Subcutaneous abdominal adipose tissue (tissue), 5 donors: ENCODE measurements around the gene TSPAN18.
A peak's percentile ranks its signal among the peaks of the same experiment; 100 is the strongest.

Experiments
- H3K27ac ChIP-seq: one replicate; pipeline ENCODE4 v1.7.0; 2013; ENCODE audit warnings: low read depth, mild to moderate bottlenecking, inconsistent platforms, low read length, moderate library complexity
- H3K27me3 ChIP-seq, 5 donors: one replicate each; pipeline ENCODE4 v1.7.0; 2013; ENCODE audit warnings: low read length in 5 of 5, inconsistent platforms in 1 of 5; ENCODE audit not compliant: control insufficient read depth in 5 of 5, insufficient read depth in 4 of 5
- H3K36me3 ChIP-seq, 5 donors: one replicate each; pipeline ENCODE4 v1.7.0; 2013; ENCODE audit warnings: low read length in 5 of 5; ENCODE audit not compliant: control insufficient read depth in 5 of 5, insufficient read depth in 5 of 5
- H3K4me1 ChIP-seq, 5 donors: one replicate each; pipeline ENCODE4 v1.7.0; 2013; ENCODE audit warnings: low read length in 5 of 5, mild to moderate bottlenecking in 3 of 5, moderate library complexity in 1 of 5; ENCODE audit not compliant: control insufficient read depth in 5 of 5, insufficient read depth in 5 of 5
- H3K4me3 ChIP-seq, 5 donors: one replicate each; pipeline ENCODE4 v1.7.0; 2013; ENCODE audit warnings: low read length in 5 of 5, low read depth in 1 of 5
- H3K9ac ChIP-seq, 5 donors: one replicate each; pipeline ENCODE4 v1.7.0; 2013; ENCODE audit warnings: low read length in 5 of 5, mild to moderate bottlenecking in 4 of 5, moderate library complexity in 3 of 5
- H3K9me3 ChIP-seq, 5 donors: one replicate each; pipeline ENCODE4 v1.7.0; 2013; ENCODE audit warnings: low read length in 5 of 5; ENCODE audit not compliant: control insufficient read depth in 5 of 5
- donor health status: healthy.
- donor health status: healthy.
- donor health status: healthy.
- donor health status: healthy.
- donor health status: healthy.

TSPAN18 gene

GRCh38 chr11:44773351-44773965, 46.7 kb downstream of the TSPAN18 start:
- Histone ChIP-seq H3K9ac (peak overlapping the region in 1 of 5 donors; percentile 13), H3K27ac (peak overlapping the region; percentile 37), H3K9me3 (peaks cover 0 to under 1% (median 0%) of the 10 kb centered on the region in 5 donors), H3K4me3 (no peak overlapping the region), H3K27me3 (peaks cover 0 to 3% (median 0%) of the 10 kb centered on the region in 5 donors), H3K36me3 (no peaks in the 10 kb centered on the region), H3K4me1 (peaks cover 8 to 37% (median 12%) of the 10 kb centered on the region in 5 donors)

GRCh38 chr11:44774108-44774507, 47.3 kb downstream of the TSPAN18 start:
- Histone ChIP-seq H3K36me3 (no peaks in the 10 kb centered on the region), H3K27ac (peak overlapping the region; percentile 52), H3K4me1 (peaks cover 8 to 43% (median 12%) of the 10 kb centered on the region in 5 donors), H3K9ac (peak overlapping the region in 1 of 5 donors; percentile 13), H3K4me3 (no peak overlapping the region), H3K27me3 (peaks cover 0 to 3% (median 0%) of the 10 kb centered on the region in 5 donors), H3K9me3 (no peaks in the 10 kb centered on the region)

- Histone ChIP-seq H3K27me3 (peaks cover 0 to 3% (median 0%) of the 10 kb centered on the region in 5 donors), H3K4me3 (no peak overlapping the region), H3K9me3 (no peaks in the 10 kb centered on the region), H3K36me3 (peaks cover 0 to 1% (median 0%) of the 10 kb centered on the region in 5 donors), H3K4me1 (peaks cover 8 to 44% (median 12%) of the 10 kb centered on the region in 5 donors), H3K9ac (no peak overlapping the region), H3K27ac (peak overlapping the region; percentile 52)
Measured at GRCh38 chr11:44774731-44775130, 48.0 kb downstream of the TSPAN18 start.

GRCh38 chr11:44775366-44775984, 48.7 kb downstream of the TSPAN18 start:
- Histone ChIP-seq H3K4me1 (peaks cover 8 to 41% (median 12%) of the 10 kb centered on the region in 5 donors), H3K27ac (no peak overlapping the region), H3K4me3 (no peak overlapping the region)

GRCh38 chr11:44775985-44776446, 49.3 kb downstream of the TSPAN18 start:
- H3K27ac ChIP-seq, result no peak overlapping the region
- peaks cover 0 to 2% (median 0%) of the 10 kb centered on the region in 5 donors for H3K27me3 ChIP-seq
- H3K9ac ChIP-seq, result no peak overlapping the region
- H3K36me3 ChIP-seq, result peaks cover 0 to 4% (median 0%) of the 10 kb centered on the region in 5 donors
- H3K4me3 ChIP-seq, result no peak overlapping the region
- peaks cover 8 to 46% (median 12%) of the 10 kb centered on the region in 5 donors for H3K4me1 ChIP-seq
- H3K9me3 ChIP-seq, result no peaks in the 10 kb centered on the region

More at GRCh38 chr11:44775366-44775984, 48.7 kb downstream of the TSPAN18 start:
- H3K9me3 ChIP-seq, result no peaks in the 10 kb centered on the region
- H3K27me3 ChIP-seq, result peaks cover 0 to 3% (median 0%) of the 10 kb centered on the region in 5 donors
- H3K9ac ChIP-seq, result no peak overlapping the region
- peaks cover 0 to 4% (median 0%) of the 10 kb centered on the region in 5 donors for H3K36me3 ChIP-seq

GRCh38 chr11:44776551-44777208, 49.9 kb downstream of the TSPAN18 start:
- no peaks in the 10 kb centered on the region for H3K9me3 ChIP-seq
- H3K4me3 ChIP-seq, result no peak overlapping the region
- no peak overlapping the region for H3K27ac ChIP-seq
- no peak overlapping the region for H3K9ac ChIP-seq
- H3K4me1 ChIP-seq, result peaks cover 8 to 49% (median 13%) of the 10 kb centered on the region in 5 donors
- H3K27me3 ChIP-seq, result no peaks in the 10 kb centered on the region
- H3K36me3 ChIP-seq, result peaks cover 0 to 4% (median 0%) of the 10 kb centered on the region in 5 donors

GRCh38 chr11:44777209-44778194, 50.7 kb downstream of the TSPAN18 start:
- H3K9ac ChIP-seq, result no peak overlapping the region
- H3K27me3 ChIP-seq, result no peaks in the 10 kb centered on the region
- H3K9me3 ChIP-seq, result no peaks in the 10 kb centered on the region
- peaks cover 0 to 4% (median 0%) of the 10 kb centered on the region in 5 donors for H3K36me3 ChIP-seq
- no peak overlapping the region for H3K27ac ChIP-seq
- no peak overlapping the region for H3K4me3 ChIP-seq
- peaks cover 8 to 49% (median 13%) of the 10 kb centered on the region in 5 donors for H3K4me1 ChIP-seq

GRCh38 chr11:44778195-44779100, 51.7 kb downstream of the TSPAN18 start:
- no peak overlapping the region for H3K4me3 ChIP-seq
- H3K27me3 ChIP-seq, result no peaks in the 10 kb centered on the region
- H3K9me3 ChIP-seq, result no peaks in the 10 kb centered on the region
- H3K9ac ChIP-seq, result peak overlapping the region in 1 of 5 donors; percentile 2
- H3K4me1 ChIP-seq, result peaks cover 8 to 47% (median 12%) of the 10 kb centered on the region in 5 donors
- H3K36me3 ChIP-seq, result peaks cover 0 to 4% (median 0%) of the 10 kb centered on the region in 5 donors
- H3K27ac ChIP-seq, result no peak overlapping the region
